Panc1 (cell line): Measurements from ENCODE around the gene CEP192.

Source experiments
- CTCF ChIP-seq: fragments of 450-650 bp; IDR thresholded peaks from 2 replicates; pipeline ENCODE4 v1.5.1; 2017; ENCODE audit warnings: mild to moderate bottlenecking
- POLR2AphosphoS5 ChIP-seq: IDR thresholded peaks from 2 replicates; pipeline ENCODE4 v1.6.1; 2012; ENCODE audit warnings: mild to moderate bottlenecking, low read depth, low read length, moderate library complexity
- REST ChIP-seq, 2 experiments: IDR thresholded peaks; 2 replicates each; pipeline ENCODE4 v1.6.1; 2011 to 2012; ENCODE audit warnings: low read depth in 2 of 2, control low read depth in 1 of 2, low read length in 1 of 2, mild to moderate bottlenecking in 1 of 2, moderate library complexity in 1 of 2; ENCODE audit not compliant: insufficient read depth in 1 of 2
- SIN3A ChIP-seq: IDR thresholded peaks from 2 replicates; pipeline ENCODE4 v1.6.1; 2012; ENCODE audit warnings: low read depth, mild to moderate bottlenecking, low read length, moderate library complexity, borderline replicate concordance; ENCODE audit not compliant: insufficient read depth

- TF ChIP-seq CTCF (no peak), REST (IDR thresholded peaks at IDR 0.05; ENCODE audit: insufficient read depth in 1 of 2, low read depth in 2 of 2, low read length in 1 of 2) (no peak), POLR2AphosphoS5 (no peak), SIN3A (no peak)
These were observed 51.9 kb downstream of the CEP192 start for GRCh38 chr18:13043066-13043465.
